Mononuclear cell (primary cell): Measurements from ENCODE around the gene ARHGAP8. TPM values are rescaled to one million over a fixed set of nuclear protein-coding genes. Genes with fewer than 3 reads are reported as not detected.
"Not testable (repeated sequence)": the region's sequence is repeated elsewhere in the genome, so short reads cannot be mapped to it uniquely, and the experiment has no call there.

Experiments
- H3K27me3 ChIP-seq: 2 replicates; pipeline ENCODE4 v1.6.0; 2011; ENCODE audit warnings: low read length, control low read depth; ENCODE audit not compliant: insufficient read depth
- H3K4me1 ChIP-seq: 2 replicates; pipeline ENCODE4 v1.5.1; 2011; ENCODE audit warnings: mild to moderate bottlenecking, low read length, control low read depth; ENCODE audit not compliant: insufficient read depth
- H3K4me3 ChIP-seq: 2 replicates; pipeline ENCODE4 v1.5.1; 2011; ENCODE audit warnings: mild to moderate bottlenecking, low read length, moderate library complexity
- H3K9me3 ChIP-seq: 2 replicates; pipeline ENCODE4 v1.5.1; 2011; ENCODE audit warnings: low read depth, mild to moderate bottlenecking, control low read depth, low read length
- total RNA-seq: library from RNA; depleted of rRNA; stranded (reverse); fragments of >200 nt; gene quantifications from one replicate; pipeline ENCODE4 v1.2.3, GENCODE V29; 2012

The ARHGAP8 gene
- total RNA-seq, 1 donor = 5.4 TPM

GRCh38 chr22:44741929-44742328 is 10.4 kb upstream of the ARHGAP8 start:
- Histone ChIP-seq H3K27me3 (no peaks in the 10 kb centered on the region), H3K9me3 (no peaks in the 10 kb centered on the region), H3K4me3 (no peak overlapping the region), H3K4me1 (no peaks in the 10 kb centered on the region)

GRCh38 chr22:44743247-44743646 is 9.1 kb upstream of the ARHGAP8 start:
- H3K9me3 ChIP-seq = no peaks in the 10 kb centered on the region
- H3K27me3 ChIP-seq = no peaks in the 10 kb centered on the region
- H3K4me3 ChIP-seq = no peak overlapping the region
- no peaks in the 10 kb centered on the region for H3K4me1 ChIP-seq

DNA sequence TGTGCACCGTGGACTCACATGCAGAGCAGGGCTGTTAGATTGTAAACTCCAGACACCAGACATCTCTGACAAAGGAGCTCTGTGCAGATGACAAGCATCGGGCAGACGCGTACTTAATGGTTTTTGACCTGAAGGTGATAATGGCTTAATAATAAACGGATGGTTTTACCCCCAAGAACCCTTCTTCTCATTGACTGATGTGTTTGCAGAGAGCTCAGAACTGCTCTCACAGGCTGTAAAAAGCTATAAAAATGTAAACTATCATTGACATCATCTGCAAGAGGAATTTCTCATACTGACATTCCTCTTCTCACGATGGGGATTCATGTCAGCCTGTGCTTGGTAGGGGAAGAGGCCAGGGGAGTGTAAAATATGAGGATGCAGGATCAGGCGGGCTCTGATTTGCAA is 8.6 kb upstream of the ARHGAP8 start:
- H3K4me3 ChIP-seq = no peak overlapping the region
- H3K4me1 ChIP-seq = no peaks in the 10 kb centered on the region
- no peaks in the 10 kb centered on the region for H3K27me3 ChIP-seq
- H3K9me3 ChIP-seq = no peaks in the 10 kb centered on the region

GRCh38 chr22:44745853-44746789 is 6.3 kb upstream of the ARHGAP8 start:
- no peaks in the 10 kb centered on the region for H3K9me3 ChIP-seq
- no peaks in the 10 kb centered on the region for H3K4me1 ChIP-seq
- no peak overlapping the region for H3K4me3 ChIP-seq
- H3K27me3 ChIP-seq = peaks cover 10% of the 10 kb centered on the region

- H3K4me3 ChIP-seq, H3K9me3 ChIP-seq, H3K4me1 ChIP-seq: not testable (repeated sequence)
- peaks cover 20% of the 10 kb centered on the region for H3K27me3 ChIP-seq
These were observed 4.6 kb upstream of the ARHGAP8 start for GRCh38 chr22:44747784-44748127.

DNA sequence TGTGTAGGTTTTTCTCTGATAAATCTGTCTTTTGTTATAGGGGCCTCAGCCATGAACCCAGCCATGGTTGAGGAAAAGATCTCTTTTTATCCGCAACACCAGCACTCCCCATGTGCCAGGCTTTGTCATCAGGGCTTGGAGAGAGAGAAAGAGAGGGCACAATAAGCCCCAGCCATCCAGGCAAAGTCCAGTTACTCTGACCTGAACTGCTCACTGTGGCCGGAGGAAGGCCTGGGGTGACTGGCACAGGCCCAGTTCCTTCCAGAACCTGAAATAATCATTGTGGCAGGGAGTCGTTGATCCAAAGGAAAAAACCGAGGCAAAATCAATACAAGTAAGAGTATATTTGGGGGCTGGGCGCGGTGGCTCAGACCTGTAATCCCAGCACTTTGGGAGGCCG is 3.9 kb upstream of the ARHGAP8 start:
- Histone ChIP-seq H3K9me3 (no peaks in the 10 kb centered on the region), H3K27me3 (peaks cover 28% of the 10 kb centered on the region), H3K4me3 (no peak overlapping the region)

DNA sequence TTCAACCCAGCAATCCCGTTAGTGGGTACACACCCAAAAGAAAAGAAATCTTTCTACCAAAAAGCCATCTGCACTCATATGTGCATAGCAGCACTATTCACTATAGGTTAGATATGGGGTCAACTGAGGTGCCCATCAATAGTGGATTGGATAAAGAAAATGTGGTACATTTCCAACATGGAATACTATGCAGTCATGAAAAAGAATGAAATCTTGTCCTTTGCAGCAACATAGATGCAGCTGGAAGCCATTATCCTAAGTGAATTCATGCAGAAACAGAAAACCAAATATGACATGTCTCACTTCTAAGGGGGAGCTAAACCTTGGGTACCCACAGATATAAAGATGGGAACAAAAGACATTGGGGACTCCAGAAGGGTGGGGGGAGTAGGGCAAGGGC is 1.9 kb upstream of the ARHGAP8 start:
- Histone ChIP-seq H3K9me3 (no peaks in the 10 kb centered on the region), H3K4me1 (peaks cover 3% of the 10 kb centered on the region), H3K27me3 (peaks cover 39% of the 10 kb centered on the region), H3K4me3 (no peak overlapping the region)

More for the DNA sequence above, 3.9 kb upstream of the ARHGAP8 start:
- H3K4me1 ChIP-seq = peaks cover 3% of the 10 kb centered on the region

- Histone ChIP-seq H3K27me3 (peaks cover 39% of the 10 kb centered on the region), H3K4me3 (no peak overlapping the region), H3K9me3 (no peaks in the 10 kb centered on the region), H3K4me1 (peaks cover 3% of the 10 kb centered on the region)
These were observed 1.0 kb downstream of the ARHGAP8 start for GRCh38 chr22:44753189-44754042.

DNA sequence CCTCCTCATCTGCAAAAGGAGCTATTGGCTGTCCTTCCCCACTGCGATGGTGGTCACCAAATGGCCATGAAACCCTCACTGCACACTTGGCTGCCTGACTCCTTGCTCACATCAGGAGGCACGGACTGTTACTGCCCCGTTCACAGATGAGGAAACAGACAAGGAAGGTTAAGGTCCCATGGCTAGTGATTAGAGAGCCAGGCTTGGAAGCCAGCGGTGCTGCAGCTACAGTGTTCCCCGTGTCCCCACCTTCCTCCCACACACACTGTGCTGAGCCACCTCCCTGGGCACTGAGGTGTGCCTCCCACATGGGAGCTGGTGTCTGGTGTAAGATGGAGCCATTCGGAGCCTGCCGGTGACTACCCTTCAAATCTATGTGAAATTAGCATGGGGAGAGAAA is 2.6 kb downstream of the ARHGAP8 start:
- H3K9me3 ChIP-seq = no peaks in the 10 kb centered on the region
- H3K27me3 ChIP-seq = peaks cover 38% of the 10 kb centered on the region
- H3K4me1 ChIP-seq = peaks cover 3% of the 10 kb centered on the region
- H3K4me3 ChIP-seq = no peak overlapping the region

DNA sequence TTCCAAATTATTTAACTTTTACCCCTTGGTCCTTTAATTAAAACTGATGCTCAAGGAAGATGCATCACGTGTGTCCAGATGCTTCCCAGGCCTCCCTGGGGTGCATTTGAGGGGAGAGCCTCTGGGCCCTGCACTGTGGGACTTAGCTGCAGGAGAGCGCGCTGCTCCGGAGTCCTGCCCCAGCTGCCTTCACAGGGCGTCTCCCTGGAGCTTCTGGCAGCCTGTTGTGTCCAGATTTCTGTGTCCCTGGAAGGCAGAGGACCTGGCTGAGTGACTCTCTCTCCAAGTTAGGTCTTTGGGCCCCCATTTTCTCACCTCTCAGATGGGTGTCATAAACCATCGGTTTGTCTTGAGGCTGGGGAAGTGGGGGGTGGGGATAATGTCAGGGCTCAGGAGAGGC is 3.0 kb downstream of the ARHGAP8 start:
- H3K9me3 ChIP-seq = no peaks in the 10 kb centered on the region

GRCh38 chr22:44755956-44756361 is 3.6 kb downstream of the ARHGAP8 start:
- peaks cover 29% of the 10 kb centered on the region for H3K27me3 ChIP-seq
- no peaks in the 10 kb centered on the region for H3K9me3 ChIP-seq
- peaks cover 3% of the 10 kb centered on the region for H3K4me1 ChIP-seq
- no peak overlapping the region for H3K4me3 ChIP-seq

More for the DNA sequence above, 3.0 kb downstream of the ARHGAP8 start:
- Histone ChIP-seq H3K27me3 (peaks cover 34% of the 10 kb centered on the region), H3K4me1 (peaks cover 3% of the 10 kb centered on the region), H3K4me3 (no peak overlapping the region)

GRCh38 chr22:44758344-44758973 is 6.1 kb downstream of the ARHGAP8 start:
- no peaks in the 10 kb centered on the region for H3K9me3 ChIP-seq
- no peaks in the 10 kb centered on the region for H3K4me1 ChIP-seq
- peaks cover 12% of the 10 kb centered on the region for H3K27me3 ChIP-seq
- no peak overlapping the region for H3K4me3 ChIP-seq

GRCh38 chr22:44759001-44759400 is 6.6 kb downstream of the ARHGAP8 start:
- no peaks in the 10 kb centered on the region for H3K9me3 ChIP-seq
- H3K4me1 ChIP-seq = no peaks in the 10 kb centered on the region
- H3K27me3 ChIP-seq = peaks cover 6% of the 10 kb centered on the region
- H3K4me3 ChIP-seq = no peak overlapping the region

- H3K4me3 ChIP-seq = no peak overlapping the region
- no peaks in the 10 kb centered on the region for H3K4me1 ChIP-seq
- H3K9me3 ChIP-seq = no peaks in the 10 kb centered on the region
- H3K27me3 ChIP-seq = peaks cover 4% of the 10 kb centered on the region
These were observed 7.3 kb downstream of the ARHGAP8 start for GRCh38 chr22:44759430-44760310.
